HG03196 (cell line): ENCODE data around the gene OBP2A.

Source experiments
- ATAC-seq: cut with Tn5 transposase; IDR thresholded peaks from one replicate; pipeline ENCODE4 v1.9.1; 2021; ENCODE audit not compliant: unreplicated experiment

The OBP2A gene

GRCh38 chr9:135575995-135576631, 30.2 kb downstream of the OBP2A start:
- ATAC-seq: no peak

GRCh38 chr9:135577256-135577655, 31.3 kb downstream of the OBP2A start:
- ATAC-seq: no peak

- ATAC-seq: no peak
Observed at GRCh38 chr9:135579356-135579755, 33.4 kb downstream of the OBP2A start.

GRCh38 chr9:135579889-135580660, 34.1 kb downstream of the OBP2A start:
- no peak for ATAC-seq

GRCh38 chr9:135580664-135581380, 34.9 kb downstream of the OBP2A start:
- ATAC-seq: no peak

GRCh38 chr9:135581636-135582426, 35.9 kb downstream of the OBP2A start:
- no peak for ATAC-seq

- ATAC-seq: no peak
Observed at GRCh38 chr9:135582541-135582940, 36.6 kb downstream of the OBP2A start.

- ATAC-seq: no peak
Observed at GRCh38 chr9:135582966-135583687, 37.2 kb downstream of the OBP2A start.

- no peak for ATAC-seq
Observed at GRCh38 chr9:135583688-135584011, 37.7 kb downstream of the OBP2A start.

GRCh38 chr9:135584371-135584770, 38.4 kb downstream of the OBP2A start:
- ATAC-seq: no peak

GRCh38 chr9:135584934-135585333, 39.0 kb downstream of the OBP2A start:
- no peak for ATAC-seq

GRCh38 chr9:135586601-135587109, 40.7 kb downstream of the OBP2A start:
- no peak for ATAC-seq

GRCh38 chr9:135587658-135588057, 41.7 kb downstream of the OBP2A start:
- ATAC-seq: no peak

- ATAC-seq: no peak
Observed at GRCh38 chr9:135588371-135588770, 42.4 kb downstream of the OBP2A start.

- no peak for ATAC-seq
Observed at GRCh38 chr9:135588886-135589595, 43.1 kb downstream of the OBP2A start.

GRCh38 chr9:135589596-135590485, 43.9 kb downstream of the OBP2A start:
- ATAC-seq: no peak

GRCh38 chr9:135590486-135591079, 44.7 kb downstream of the OBP2A start:
- ATAC-seq: no peak
